ENCODE data around the gene PFKL.
"Not testable (repeated sequence)": the region's sequence is repeated elsewhere in the genome, so short reads cannot be mapped to it uniquely, and the experiment has no call there.

Gene PFKL

DNA sequence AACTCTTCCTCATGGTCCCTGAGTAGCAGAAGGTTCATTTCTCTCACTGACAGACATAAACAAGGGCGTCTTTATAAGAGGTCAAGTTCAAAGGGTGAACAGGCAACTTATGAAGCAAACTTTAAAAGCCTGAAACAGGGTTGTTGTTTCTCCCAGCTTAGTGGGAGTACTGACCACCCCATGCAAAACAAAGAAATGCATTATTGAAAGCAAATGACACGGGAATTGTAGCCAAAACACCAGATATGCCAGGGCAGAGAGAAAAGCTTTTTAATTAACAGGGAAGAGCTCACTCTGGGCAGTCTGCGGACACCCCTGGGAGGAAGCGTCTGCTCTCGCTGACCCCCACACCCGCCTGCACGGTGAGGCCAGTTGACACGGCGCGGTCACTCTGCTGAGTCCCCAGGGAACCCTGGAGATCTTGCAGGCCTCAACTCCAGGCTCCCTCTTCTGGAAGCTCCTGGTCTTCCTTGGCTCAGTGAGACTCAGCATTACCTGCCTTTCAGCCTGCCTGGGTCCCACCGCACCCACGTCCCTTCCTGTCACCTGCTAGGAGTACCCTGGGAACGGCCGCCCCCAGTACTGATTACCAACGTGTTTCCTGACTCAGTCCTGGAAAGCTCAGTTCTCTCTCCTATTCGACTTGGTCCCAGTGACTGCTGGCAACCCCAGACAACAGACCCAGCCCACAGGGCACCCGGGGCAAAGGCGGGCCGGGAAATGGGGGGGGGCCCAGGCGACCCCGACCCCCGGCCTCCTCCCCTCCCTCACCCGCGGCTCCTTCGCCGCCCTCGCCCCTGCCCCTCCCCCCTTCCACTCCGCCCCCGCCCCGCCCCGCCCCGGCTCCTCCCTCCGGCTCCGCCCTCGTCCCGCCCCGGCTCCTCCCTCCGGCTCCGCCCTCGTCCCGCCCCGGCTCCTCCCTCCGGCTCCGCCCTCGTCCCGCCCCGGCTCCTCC is 38.4 kb downstream of the PFKL start:
- in situ Hi-C loops (cut with MboI; ENCODE audit: low sequenced_read_pairs), result loop anchor here (10.0 kb wide), 1 partner anchor 117 kb away; the partner anchor contains the start of gene LRRC3

DNA sequence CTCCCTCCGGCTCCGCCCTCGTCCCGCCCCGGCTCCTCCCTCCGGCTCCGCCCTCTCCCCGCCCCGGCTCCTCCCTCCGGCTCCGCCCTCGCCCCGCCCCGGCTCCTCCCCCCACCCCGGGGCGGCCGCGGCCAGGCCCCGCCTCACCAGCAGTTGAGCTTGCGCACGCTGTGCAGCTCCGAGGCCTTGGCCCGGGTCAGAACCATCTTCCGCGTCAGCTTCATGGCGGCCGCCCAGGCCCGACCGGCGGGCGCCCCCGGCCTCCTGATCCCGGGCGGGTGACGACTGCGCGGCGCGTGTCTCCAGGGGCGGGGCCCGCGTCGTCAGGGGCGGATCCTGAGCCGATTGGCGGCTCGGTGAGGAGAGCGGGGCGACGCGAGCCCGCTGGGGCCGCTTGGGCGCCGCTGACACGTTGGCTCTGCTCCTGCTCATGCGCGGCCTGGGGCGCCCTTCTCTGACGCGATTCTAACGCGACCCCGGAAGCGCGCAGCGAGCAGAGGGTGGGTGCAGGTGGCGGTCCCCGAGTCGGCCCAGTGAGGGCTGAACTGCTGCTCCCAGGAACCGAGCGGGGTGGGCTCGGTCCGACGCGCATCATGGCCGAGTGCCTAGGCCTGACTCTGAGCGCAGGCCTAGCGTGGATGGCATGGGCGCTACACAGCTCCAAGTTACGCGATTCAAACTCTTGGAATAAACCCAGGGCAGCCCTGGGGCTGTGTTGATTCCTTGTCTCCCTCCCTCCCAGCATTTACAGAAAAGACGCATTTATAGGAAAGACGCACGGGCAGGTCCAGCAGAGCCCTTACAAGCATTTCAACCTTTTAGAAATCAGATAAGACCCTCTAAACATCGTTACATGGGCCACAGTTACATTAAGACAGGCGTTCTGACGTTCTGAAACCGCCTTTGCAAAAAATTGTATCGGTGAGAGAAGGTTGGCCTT is 39.4 kb downstream of the PFKL start, which contains the start of gene CFAP410:
TSS of gene CFAP410 (minus strand) at position 420 of the 940 bp plus-strand sequence. CDS start at position 224, 196 bp downstream.
- in situ Hi-C loops (cut with MboI; ENCODE audit: low sequenced_read_pairs), result loop anchor here (10.0 kb wide), 1 partner anchor 116 kb away; the partner anchor contains the start of gene LRRC3

GRCh38 chr21:44341726-44342458 is 42.0 kb downstream of the PFKL start:
- in situ Hi-C loops (cut with MboI; ENCODE audit: low sequenced_read_pairs), result not testable (repeated sequence)

GRCh38 chr21:44342981-44343380 is 43.1 kb downstream of the PFKL start:
- in situ Hi-C loops (cut with MboI; ENCODE audit: low sequenced_read_pairs), result not testable (repeated sequence)

DNA sequence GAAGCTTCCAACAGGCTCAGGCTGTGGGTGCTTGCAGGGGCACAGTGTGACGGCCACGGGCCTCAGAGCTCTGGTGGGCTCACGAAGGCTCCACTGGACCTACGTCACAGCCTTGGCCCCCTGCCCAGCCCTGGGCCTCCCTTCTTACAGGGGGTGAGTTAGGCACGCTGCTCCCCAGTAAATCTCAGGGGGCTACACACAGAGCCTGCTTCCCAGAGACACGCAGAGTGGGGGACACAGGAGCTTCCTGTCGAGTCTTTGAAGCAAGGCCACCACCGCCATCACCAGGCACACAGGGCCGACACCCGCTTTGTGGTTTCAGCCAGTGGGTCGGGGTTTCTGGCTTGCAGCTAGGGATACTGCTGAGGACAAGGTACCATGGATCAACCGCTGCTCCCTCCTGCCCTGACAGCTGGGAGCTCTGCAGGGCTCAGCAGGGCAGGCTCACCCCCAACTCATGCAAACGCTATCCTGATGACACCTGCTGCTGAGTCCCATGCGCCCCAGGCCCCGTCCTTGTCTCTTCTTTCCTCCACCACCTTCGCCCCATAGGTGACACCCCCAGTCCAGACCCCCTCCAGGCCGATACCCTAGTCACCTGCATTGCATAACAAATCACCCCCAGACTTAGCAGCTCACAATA is 44.8 kb downstream of the PFKL start:
- in situ Hi-C loops (cut with MboI; ENCODE audit: low sequenced_read_pairs), result no loop called here

GRCh38 chr21:44345495-44345894 is 45.6 kb downstream of the PFKL start:
- in situ Hi-C loops (cut with MboI; ENCODE audit: low sequenced_read_pairs), result no loop called here

DNA sequence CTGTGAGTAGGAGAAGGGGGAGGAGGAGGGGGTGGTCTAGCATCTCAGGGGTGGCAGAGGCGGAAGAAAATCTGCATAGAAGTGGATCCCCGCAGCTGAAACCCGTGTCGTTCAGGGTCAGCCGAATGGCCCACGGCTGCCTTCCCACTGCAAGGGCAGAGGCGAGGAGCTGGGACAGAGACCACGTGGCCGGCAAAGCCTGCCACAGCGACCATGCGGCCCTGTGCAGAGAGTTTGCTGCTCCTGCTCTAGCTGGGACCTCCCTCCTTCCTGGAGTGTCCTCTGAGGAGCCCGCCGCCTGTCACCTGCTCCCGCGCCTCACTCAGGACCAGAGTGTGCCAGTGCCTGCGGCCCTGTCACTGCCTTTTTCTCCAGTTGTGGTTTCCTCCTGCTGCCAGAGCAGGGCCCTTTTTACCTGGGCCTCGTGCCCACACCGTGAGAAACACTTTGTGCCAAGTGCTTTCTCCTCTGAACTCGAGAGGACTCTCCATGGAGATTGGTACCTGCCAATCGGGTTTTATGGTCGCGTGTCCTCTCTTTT is 48.1 kb downstream of the PFKL start:
- in situ Hi-C loops (cut with MboI; ENCODE audit: low sequenced_read_pairs), result no loop called here

DNA sequence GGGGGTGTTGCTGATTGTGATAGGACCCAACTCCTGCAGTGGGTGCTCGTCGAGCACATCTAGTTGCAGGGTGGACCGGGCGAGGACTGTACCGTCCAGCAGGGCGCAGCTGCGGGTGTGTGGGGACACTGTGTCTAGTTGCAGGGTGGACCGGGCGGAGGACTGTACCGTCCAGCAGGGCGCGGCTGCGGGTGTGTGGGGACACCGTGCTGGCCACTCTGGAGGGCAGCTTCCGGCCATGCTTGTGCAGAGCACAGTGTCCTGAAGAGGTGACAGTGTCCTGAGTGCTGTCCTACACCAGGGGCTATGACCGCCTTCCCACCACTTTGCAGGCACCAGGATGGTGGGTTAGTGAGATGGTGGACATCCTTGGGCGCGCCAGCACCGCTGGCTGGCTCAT is 49.0 kb downstream of the PFKL start:
- in situ Hi-C loops (cut with MboI; ENCODE audit: low sequenced_read_pairs), result no loop called here

DNA sequence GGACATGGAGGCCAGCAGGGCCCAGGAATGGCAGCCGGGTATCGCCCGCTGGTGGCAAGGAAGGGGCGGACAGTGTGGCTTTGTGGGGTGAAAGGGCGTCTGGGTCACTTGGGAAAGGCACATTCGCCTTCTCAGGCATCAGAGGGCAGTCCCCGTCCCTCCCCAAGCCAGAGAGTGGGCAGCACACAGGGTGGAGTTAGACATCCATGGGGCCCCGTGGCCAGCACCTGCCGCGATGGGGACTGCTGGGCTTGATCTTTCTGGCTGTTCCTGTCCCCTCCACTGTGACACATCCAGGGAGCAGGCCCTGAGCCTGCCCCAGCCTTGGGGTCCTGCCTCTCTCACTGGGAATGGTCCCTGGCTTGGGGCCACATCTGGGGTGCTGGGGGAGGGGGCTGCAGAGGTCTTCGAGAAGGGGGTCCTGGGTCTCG is 49.6 kb downstream of the PFKL start:
- in situ Hi-C loops (cut with MboI; ENCODE audit: low sequenced_read_pairs), result no loop called here

- in situ Hi-C loops (cut with MboI; ENCODE audit: low sequenced_read_pairs), result no loop called here
Observed at GRCh38 chr21:44349847-44350772, 50.3 kb downstream of the PFKL start.

GRCh38 chr21:44350773-44351481 is 51.1 kb downstream of the PFKL start:
- in situ Hi-C loops (cut with MboI; ENCODE audit: low sequenced_read_pairs), result no loop called here

DNA sequence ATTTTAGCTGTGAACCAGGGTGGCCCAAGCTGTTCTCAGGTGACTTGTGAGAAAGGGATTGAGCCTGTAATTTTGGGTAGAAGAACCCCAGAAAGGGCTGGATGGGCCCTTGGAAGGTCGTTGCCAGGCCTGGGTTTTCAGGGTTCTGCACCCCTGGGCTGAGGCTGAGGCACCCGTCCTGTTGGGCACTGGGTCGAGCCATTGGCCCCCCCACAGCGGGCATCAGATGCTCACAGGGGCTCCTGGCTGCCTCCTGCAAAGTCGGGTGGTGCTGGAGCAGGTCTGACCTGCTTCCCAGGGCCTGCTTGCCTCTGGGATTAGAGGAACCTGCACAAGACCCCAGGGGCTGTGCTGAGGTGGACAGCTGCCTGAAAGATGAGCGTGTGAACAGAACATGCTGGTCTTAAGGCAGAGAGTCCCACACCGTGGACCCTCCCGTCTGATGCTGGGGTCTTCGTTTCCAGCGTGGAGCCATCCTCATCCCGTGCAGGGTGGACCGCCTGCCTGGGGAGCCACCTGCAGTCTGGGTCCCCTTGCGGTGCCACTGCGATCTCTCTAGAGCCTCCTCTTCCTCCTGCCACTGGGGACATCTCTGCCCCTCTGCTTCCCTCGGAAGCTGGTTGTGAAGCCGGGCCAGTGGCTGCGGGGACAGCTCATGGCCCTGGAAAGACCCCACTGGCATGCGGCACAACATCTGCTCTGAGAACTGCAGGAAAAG is 51.8 kb downstream of the PFKL start:
- in situ Hi-C loops (cut with MboI; ENCODE audit: low sequenced_read_pairs), result no loop called here

GRCh38 chr21:44352253-44352860 is 52.5 kb downstream of the PFKL start:
- in situ Hi-C loops (cut with MboI; ENCODE audit: low sequenced_read_pairs), result no loop called here

- in situ Hi-C loops (cut with MboI; ENCODE audit: low sequenced_read_pairs), result no loop called here
Observed at GRCh38 chr21:44353191-44353970, 53.5 kb downstream of the PFKL start, which contains the start of gene TRPM2. TRPM2 (plus strand) TSS chr21:44353621; CDS start chr21:44353701, 80 bp downstream.

DNA sequence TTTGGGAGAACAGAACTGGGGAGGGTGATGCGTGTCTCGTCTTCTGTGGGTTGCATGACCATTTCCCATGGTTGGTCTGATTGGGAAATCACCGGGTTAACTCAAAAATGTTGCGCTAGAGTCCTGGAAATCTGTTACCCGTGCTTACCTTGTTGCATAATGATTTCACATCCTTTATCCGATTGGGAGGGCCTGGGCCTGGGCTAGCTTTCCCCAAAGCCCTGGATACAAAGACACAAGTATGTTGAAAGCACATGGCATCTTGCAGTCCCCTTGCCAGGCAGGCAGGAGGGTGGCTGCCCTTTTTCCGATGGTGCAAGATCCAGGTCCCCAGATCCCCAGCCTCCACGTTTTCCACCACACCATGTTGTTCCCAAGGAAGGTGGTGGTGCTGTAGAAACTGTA is 54.1 kb downstream of the PFKL start:
- in situ Hi-C loops (cut with MboI; ENCODE audit: low sequenced_read_pairs), result no loop called here
